BJ (cell line): ENCODE results near the gene NOC2L. TPM values are rescaled to one million over a fixed set of nuclear protein-coding genes. Genes with fewer than 3 reads are reported as not detected.

Experiments
- CTCF ChIA-PET: fragments of 350-600 bp; formaldehyde crosslinking; extraction: SDS; loops from one replicate; lab custom pipeline; 2021; ENCODE audit warnings: antibody characterized with exemption, inconsistent platforms; lab: Yijun Ruan, JAX
- POLR2A ChIA-PET: fragments of 300-600 bp; sonication (Branson Sonifier 250); formaldehyde crosslinking; extraction: SDS; loops from one replicate; lab custom pipeline; 2021; ENCODE audit warnings: antibody characterized with exemption; lab: Charles Lee
- DNase-seq: peaks from one replicate; pipeline ENCODE4 v3.0.0-alpha.2; 2011; ENCODE audit warnings: low read depth
- H3K27me3 ChIP-seq: 2 replicates; pipeline ENCODE4 v1.6.0; 2011; ENCODE audit warnings: low read length; ENCODE audit not compliant: control insufficient read depth, insufficient read depth
- H3K36me3 ChIP-seq: 2 replicates; pipeline ENCODE4 v1.5.1; 2011; ENCODE audit warnings: low read length; ENCODE audit not compliant: control insufficient read depth, insufficient read depth
- H3K4me3 ChIP-seq: 2 replicates; pipeline ENCODE4 v1.5.1; 2011; ENCODE audit warnings: low read depth, mild to moderate bottlenecking, control low read depth, low read length
- CTCF ChIP-seq: IDR thresholded peaks from 2 replicates; pipeline ENCODE4 v1.5.1; 2011; ENCODE audit warnings: low read depth, mild to moderate bottlenecking, control low read depth, inconsistent platforms, low read length, moderate library complexity; ENCODE audit not compliant: insufficient read depth
- polyA plus RNA-seq: library from polyadenylated mRNA; depleted of rRNA; stranded (reverse); fragments of >200 nt; gene quantifications from 2 replicates; pipeline ENCODE4 v1.2.3, GENCODE V29; 2011

NOC2L gene
- polyA plus RNA-seq, 1 experiment: 49.7 TPM

- CTCF ChIA-PET: interaction anchor here (1.1 to 1.6 kb wide), 2 partner anchors 20 to 135 kb away, joined by 3 to 12 read pairs; no protein-coding TSS in a partner anchor
- TF ChIP-seq CTCF: no peak
- H3K36me3 ChIP-seq: no peaks in the 10 kb centered on the region; the same call in none of the 2 replicates
- POLR2A ChIA-PET: no interaction called here
- DNase-seq: no peak
- H3K27me3 ChIP-seq: no peaks in the 10 kb centered on the region
- no peak overlapping the region for H3K4me3 ChIP-seq
Measured at GRCh38 chr1:1004420-1004779, 45.3 kb upstream of the NOC2L start.

DNA sequence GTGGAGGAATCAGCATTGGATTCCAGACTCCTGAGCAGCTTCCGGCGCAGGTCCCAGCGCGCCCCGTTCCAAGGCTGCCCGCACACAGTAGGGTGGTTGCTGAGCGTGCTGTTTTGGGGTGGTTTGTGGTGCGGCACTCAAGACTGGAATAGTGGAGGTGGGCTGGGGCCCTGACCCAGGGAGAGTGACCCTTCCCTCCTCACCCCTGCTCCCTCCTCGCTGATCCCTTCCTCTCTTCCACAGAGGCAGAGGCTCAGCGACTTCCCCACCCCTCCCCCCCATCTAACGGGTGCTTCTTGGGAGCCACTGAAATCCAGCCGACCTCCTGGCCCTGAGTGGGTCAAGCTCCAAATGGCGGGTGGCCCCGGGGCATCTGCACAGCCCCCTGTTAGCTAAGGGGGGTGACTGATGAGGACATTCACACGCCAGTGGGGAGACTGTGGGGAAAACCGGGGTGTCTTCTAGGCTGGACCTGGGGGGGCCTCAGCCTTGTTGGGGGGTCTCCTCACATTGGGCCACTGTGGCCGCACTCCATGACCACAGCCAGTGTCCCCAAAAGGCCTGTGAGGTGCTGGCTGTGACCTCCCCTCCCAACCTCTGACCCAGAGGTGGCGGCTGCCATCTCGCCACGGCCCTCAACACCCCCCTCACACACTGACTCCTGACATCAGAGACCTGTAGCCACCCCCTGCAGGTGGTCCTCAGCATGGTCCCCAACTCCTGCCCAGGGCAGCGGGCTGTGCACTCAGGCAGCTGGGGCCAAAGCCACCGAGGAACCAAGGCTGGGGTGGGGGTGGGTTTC lies 44.8 kb upstream of the NOC2L start:
- TF ChIP-seq CTCF: no peak
- DNase-seq: no peak
- POLR2A ChIA-PET: no interaction called here

DNA sequence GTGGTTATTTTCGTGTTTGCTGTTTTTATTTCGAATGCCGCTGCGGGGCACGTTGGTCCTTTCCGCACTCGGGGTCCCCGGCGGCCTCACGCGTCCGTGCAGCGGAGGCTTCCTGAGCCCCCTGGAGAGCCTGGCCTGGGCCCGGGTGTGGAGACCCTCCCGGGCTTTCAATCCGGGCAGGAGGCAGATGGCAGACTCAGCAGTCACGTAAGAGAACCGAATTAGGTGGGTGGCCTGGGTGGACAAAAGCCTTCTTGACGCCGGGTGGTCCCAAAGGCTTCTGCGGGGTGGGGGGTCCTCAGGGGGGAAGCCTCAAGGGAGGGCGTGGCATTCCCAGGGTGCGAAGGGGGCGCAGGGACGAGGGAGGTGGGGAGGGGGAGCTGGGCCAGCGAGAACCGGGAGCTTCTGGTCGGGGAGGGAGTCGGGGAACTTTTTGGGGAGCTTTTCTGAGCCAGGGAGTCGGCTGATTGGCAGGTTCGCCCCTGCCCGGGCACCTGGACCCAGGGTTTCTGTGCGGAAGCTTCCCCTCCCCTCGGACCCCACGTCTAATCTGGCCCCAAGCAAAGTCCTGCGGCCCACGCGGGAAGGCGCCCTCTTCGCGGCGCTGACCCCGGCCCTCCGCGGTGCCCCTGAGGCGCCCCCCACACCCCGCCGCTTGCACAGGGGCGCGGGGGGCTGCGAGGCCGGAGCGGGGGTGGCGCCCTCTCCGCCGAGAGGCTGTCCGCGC lies 42.2 kb upstream of the NOC2L start:
- no peak for DNase-seq
- no peaks in the 10 kb centered on the region for H3K27me3 ChIP-seq
- POLR2A ChIA-PET: no interaction called here

More for the DNA sequence above, 44.8 kb upstream of the NOC2L start:
- Histone ChIP-seq H3K4me3 (no peak overlapping the region), H3K36me3 (no peaks in the 10 kb centered on the region; the same call in none of the 2 replicates), H3K27me3 (no peaks in the 10 kb centered on the region)
- CTCF ChIA-PET: interaction anchor here (1.1 to 3.1 kb wide), 2 partner anchors 15 to 21 kb away, joined by 3 to 45 read pairs; partner anchors contain the start of gene PERM1

GRCh38 chr1:1000357-1001056 lies 41.5 kb upstream of the NOC2L start:
- ChIA-PET CTCF (interaction anchor here (0.6 to 4.4 kb wide), 11 partner anchors 10 to 241 kb away, joined by 3 to 45 read pairs (median 4); partner anchors contain the start of gene PERM1), POLR2A (interaction anchor here (0.6 kb wide), 1 partner anchor 19 kb away, joined by 3 read pairs; no protein-coding TSS in a partner anchor)
- Histone ChIP-seq H3K27me3 (no peaks in the 10 kb centered on the region), H3K36me3 (no peaks in the 10 kb centered on the region; the same call in none of the 2 replicates), H3K4me3 (peak overlapping the region; percentile 85)
- TF ChIP-seq CTCF: no peak
- no peak for DNase-seq

More for the DNA sequence above, 42.2 kb upstream of the NOC2L start:
- H3K4me3 ChIP-seq: peak overlapping the region; percentile 85
- TF ChIP-seq CTCF: no peak
- CTCF ChIA-PET: interaction anchor here (0.6 to 3.1 kb wide), 12 partner anchors 9 to 240 kb away, joined by 3 to 45 read pairs (median 8); partner anchors contain the start of genes AGRN and PERM1
- no peaks in the 10 kb centered on the region; the same call in none of the 2 replicates for H3K36me3 ChIP-seq
